ENCODE measurements around the gene MVP.

- no peak for TF ChIP-seq CTCF (IDR thresholded peaks at IDR 0.05 in 8 of 11, conservative IDR thresholded peaks at IDR 0.05 in 3 of 11)
- peak in 1 of 3 donors; percentile 5 for TF ChIP-seq POLR2AphosphoS5 (IDR thresholded peaks at IDR 0.05)
Measured at GRCh38 chr16:29816694-29817441, 3.4 kb upstream of the MVP start.

All from spleen (tissue), 7 donors.